ENCODE data around the gene TEAD1.

DNA sequence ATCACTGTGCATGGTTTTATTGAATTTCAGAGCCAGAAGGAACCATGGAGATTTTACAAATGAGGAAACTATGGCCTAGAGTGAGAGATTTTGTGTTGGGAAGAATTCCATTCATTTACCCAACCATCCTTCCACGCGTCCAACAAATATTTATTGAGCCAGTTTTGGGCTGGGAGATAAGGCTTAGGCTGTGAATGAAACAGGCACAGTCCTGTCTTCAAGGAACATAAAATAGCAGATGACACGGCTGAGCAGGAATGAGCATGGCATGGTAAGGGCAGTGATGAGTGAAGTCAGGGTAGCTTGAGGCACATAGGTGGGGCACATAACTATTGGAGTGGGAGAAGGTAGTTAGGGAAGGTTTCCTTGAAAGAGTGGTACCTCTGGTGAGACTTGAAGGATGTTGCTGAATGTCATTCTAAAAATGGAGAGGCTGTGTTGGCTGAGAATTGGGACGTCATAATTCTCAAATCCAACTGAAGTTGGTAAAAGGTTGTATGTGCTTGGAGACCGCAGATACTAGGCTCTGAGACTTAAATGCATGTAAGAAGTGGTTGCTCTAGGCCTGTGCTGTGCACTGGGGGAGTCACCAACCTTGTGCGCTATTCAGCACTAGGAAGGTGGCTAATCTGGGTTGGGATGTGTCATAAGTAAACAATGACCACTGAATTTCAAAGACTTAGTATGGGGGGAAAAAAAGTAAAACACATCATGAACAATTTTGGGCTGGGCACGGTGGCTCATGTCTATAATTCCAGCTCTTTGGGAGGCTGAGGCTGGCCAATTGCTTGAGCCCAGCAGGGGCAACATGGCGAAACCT, 51.9 kb downstream of the TEAD1 start:
- TF ChIP-seq, protein P1, sequence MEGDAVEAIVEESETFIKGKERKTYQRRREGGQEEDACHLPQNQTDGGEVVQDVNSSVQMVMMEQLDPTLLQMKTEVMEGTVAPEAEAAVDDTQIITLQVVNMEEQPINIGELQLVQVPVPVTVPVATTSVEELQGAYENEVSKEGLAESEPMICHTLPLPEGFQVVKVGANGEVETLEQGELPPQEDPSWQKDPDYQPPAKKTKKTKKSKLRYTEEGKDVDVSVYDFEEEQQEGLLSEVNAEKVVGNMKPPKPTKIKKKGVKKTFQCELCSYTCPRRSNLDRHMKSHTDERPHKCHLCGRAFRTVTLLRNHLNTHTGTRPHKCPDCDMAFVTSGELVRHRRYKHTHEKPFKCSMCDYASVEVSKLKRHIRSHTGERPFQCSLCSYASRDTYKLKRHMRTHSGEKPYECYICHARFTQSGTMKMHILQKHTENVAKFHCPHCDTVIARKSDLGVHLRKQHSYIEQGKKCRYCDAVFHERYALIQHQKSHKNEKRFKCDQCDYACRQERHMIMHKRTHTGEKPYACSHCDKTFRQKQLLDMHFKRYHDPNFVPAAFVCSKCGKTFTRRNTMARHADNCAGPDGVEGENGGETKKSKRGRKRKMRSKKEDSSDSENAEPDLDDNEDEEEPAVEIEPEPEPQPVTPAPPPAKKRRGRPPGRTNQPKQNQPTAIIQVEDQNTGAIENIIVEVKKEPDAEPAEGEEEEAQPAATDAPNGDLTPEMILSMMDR (IDR thresholded peaks at IDR 0.05), result no peak
- TF ChIP-seq ZFX (IDR thresholded peaks at IDR 0.05; ENCODE audit: borderline replicate concordance), result no peak

All from 22Rv1 (cell line).